ENCODE data around the gene ACOX2. TPM values are rescaled to one million over a fixed set of nuclear protein-coding genes. Genes with fewer than 3 reads are reported as not detected.

Gene ACOX2
- total and polyA plus RNA-seq, 2 of the 13 experiments (the other 11 are each of a cell fraction or from before 2014, with no cell fraction given), result 42.6 to 98.5 TPM

DNA sequence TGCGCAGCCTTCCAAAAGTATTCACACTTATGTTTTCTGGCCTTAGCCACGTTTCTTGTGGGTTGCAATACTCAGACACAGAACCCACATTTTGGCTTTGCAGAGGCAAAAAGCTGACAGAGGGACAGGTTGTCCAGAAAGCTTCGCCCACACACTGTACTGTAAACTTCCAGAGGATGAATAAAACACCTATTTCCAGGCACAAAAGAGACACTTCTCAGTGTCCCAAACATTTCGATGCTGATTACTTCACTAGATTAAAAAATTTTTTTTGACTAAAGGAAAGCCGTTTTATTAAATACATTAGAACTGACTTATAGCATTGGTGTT lies 73.1 kb downstream of the ACOX2 start (continued):
- TF ChIP-seq ZNF761 (CRISPR knock-in tag; conservative IDR thresholded peaks at IDR 0.05) (no peak), NFE2L2 (IDR thresholded peaks at IDR 0.05; ENCODE audit: low read length) (no peak), ZNF567 (CRISPR knock-in tag; IDR thresholded peaks at IDR 0.05; ENCODE audit: borderline replicate concordance) (no peak), KMT2B (CRISPR knock-in tag; IDR thresholded peaks at IDR 0.05) (no peak), KLF6 (CRISPR knock-in tag; IDR thresholded peaks at IDR 0.05) (no peak), TAF15 (IDR thresholded peaks at IDR 0.05; ENCODE audit: low read depth, low read length, poor library complexity, severe bottlenecking) (no peak), CREB1 (IDR thresholded peaks at IDR 0.05) (no peak), CREB1 (CRISPR knock-in tag; IDR thresholded peaks at IDR 0.05) (no peak), SCMH1 (CRISPR knock-in tag; IDR thresholded peaks at IDR 0.05; ENCODE audit: borderline replicate concordance) (no peak), ZNF547 (CRISPR knock-in tag; IDR thresholded peaks at IDR 0.05) (no peak), MLLT10 (CRISPR knock-in tag; IDR thresholded peaks at IDR 0.05) (no peak), SOX13 (IDR thresholded peaks at IDR 0.05) (no peak), SOX13 (CRISPR knock-in tag; conservative IDR thresholded peaks at IDR 0.05 in 1 of 2, IDR thresholded peaks at IDR 0.05 in 1 of 2) (no peak), PLRG1 (conservative IDR thresholded peaks at IDR 0.05) (no peak)
- TF ChIP-seq, protein P1, sequence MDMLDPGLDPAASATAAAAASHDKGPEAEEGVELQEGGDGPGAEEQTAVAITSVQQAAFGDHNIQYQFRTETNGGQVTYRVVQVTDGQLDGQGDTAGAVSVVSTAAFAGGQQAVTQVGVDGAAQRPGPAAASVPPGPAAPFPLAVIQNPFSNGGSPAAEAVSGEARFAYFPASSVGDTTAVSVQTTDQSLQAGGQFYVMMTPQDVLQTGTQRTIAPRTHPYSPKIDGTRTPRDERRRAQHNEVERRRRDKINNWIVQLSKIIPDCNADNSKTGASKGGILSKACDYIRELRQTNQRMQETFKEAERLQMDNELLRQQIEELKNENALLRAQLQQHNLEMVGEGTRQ (IDR thresholded peaks at IDR 0.05; ENCODE audit: low read depth, low read length), result no peak
- TF ChIP-seq, protein P1 (CRISPR knock-in tag; IDR thresholded peaks at IDR 0.05; ENCODE audit: borderline replicate concordance), result peak; percentile 56; the same call in 1 of the 2 replicates
- TF ChIP-seq, protein P2, sequence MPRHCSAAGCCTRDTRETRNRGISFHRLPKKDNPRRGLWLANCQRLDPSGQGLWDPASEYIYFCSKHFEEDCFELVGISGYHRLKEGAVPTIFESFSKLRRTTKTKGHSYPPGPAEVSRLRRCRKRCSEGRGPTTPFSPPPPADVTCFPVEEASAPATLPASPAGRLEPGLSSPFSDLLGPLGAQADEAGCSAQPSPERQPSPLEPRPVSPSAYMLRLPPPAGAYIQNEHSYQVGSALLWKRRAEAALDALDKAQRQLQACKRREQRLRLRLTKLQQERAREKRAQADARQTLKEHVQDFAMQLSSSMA (CRISPR knock-in tag; IDR thresholded peaks at IDR 0.05), result no peak
- TF ChIP-seq, protein P3, sequence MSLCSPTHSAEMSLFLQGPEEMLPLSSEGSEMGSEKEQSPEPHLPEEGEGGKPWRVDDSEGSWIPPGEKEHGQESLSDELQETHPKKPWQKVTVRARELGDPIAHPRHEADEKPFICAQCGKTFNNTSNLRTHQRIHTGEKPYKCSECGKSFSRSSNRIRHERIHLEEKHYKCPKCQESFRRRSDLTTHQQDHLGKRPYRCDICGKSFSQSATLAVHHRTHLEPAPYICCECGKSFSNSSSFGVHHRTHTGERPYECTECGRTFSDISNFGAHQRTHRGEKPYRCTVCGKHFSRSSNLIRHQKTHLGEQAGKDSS (CRISPR knock-in tag; IDR thresholded peaks at IDR 0.05; ENCODE audit: borderline replicate concordance, low read depth), result no peak
- TF ChIP-seq, protein P4, sequence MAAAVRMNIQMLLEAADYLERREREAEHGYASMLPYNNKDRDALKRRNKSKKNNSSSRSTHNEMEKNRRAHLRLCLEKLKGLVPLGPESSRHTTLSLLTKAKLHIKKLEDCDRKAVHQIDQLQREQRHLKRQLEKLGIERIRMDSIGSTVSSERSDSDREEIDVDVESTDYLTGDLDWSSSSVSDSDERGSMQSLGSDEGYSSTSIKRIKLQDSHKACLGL (CRISPR knock-in tag; IDR thresholded peaks at IDR 0.05), result no peak
- TF ChIP-seq, protein P5, sequence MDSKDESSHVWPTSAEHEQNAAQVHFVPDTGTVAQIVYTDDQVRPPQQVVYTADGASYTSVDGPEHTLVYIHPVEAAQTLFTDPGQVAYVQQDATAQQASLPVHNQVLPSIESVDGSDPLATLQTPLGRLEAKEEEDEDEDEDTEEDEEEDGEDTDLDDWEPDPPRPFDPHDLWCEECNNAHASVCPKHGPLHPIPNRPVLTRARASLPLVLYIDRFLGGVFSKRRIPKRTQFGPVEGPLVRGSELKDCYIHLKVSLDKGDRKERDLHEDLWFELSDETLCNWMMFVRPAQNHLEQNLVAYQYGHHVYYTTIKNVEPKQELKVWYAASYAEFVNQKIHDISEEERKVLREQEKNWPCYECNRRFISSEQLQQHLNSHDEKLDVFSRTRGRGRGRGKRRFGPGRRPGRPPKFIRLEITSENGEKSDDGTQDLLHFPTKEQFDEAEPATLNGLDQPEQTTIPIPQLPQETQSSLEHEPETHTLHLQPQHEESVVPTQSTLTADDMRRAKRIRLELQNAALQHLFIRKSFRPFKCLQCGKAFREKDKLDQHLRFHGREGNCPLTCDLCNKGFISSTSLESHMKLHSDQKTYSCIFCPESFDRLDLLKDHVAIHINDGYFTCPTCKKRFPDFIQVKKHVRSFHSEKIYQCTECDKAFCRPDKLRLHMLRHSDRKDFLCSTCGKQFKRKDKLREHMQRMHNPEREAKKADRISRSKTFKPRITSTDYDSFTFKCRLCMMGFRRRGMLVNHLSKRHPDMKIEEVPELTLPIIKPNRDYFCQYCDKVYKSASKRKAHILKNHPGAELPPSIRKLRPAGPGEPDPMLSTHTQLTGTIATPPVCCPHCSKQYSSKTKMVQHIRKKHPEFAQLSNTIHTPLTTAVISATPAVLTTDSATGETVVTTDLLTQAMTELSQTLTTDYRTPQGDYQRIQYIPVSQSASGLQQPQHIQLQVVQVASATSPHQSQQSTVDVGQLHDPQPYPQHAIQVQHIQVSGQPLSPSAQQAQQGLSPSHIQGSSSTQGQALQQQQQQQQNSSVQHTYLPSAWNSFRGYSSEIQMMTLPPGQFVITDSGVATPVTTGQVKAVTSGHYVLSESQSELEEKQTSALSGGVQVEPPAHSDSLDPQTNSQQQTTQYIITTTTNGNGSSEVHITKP (CRISPR knock-in tag; IDR thresholded peaks at IDR 0.05; ENCODE audit: low read depth), result no peak
- TF ChIP-seq, protein P6, sequence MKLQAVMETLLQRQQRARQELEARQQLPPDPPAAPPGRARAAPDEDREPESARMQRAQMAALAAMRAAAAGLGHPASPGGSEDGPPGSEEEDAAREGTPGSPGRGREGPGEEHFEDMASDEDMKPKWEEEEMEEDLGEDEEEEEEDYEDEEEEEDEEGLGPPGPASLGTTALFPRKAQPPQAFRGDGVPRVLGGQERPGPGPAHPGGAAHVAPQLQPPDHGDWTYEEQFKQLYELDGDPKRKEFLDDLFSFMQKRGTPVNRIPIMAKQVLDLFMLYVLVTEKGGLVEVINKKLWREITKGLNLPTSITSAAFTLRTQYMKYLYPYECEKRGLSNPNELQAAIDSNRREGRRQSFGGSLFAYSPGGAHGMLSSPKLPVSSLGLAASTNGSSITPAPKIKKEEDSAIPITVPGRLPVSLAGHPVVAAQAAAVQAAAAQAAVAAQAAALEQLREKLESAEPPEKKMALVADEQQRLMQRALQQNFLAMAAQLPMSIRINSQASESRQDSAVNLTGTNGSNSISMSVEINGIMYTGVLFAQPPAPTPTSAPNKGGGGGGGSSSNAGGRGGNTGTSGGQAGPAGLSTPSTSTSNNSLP (IDR thresholded peaks at IDR 0.05; ENCODE audit: low read depth, low read length), result 0 out of 2 replicates have a peak, but pooled peaks have one; percentile 1
